Muscle layer of colon (tissue), 2 donors: Measurements from ENCODE around the gene MOK.
"Not testable (repeated sequence)": the region's sequence is repeated elsewhere in the genome, so short reads cannot be mapped to it uniquely, and the experiment has no call there.

ENCODE experiments used
- H3K27ac ChIP-seq: one replicate; pipeline ENCODE4 v1.7.0; 2013; ENCODE audit warnings: low read depth, mild to moderate bottlenecking, low read length, moderate library complexity
- H3K27me3 ChIP-seq, 2 donors: one replicate each; pipeline ENCODE4 v1.7.0; 2013; ENCODE audit warnings: low read length in 2 of 2, mild to moderate bottlenecking in 2 of 2; ENCODE audit not compliant: insufficient read depth in 2 of 2, control insufficient read depth in 1 of 2
- H3K36me3 ChIP-seq: one replicate; pipeline ENCODE4 v1.7.0; 2013; ENCODE audit warnings: mild to moderate bottlenecking, low read length; ENCODE audit not compliant: insufficient read depth
- H3K4me1 ChIP-seq: one replicate; pipeline ENCODE4 v1.7.0; 2013; ENCODE audit warnings: mild to moderate bottlenecking, low read length; ENCODE audit not compliant: insufficient read depth
- H3K4me3 ChIP-seq, 2 donors: one replicate each; pipeline ENCODE4 v1.7.0; 2013; ENCODE audit warnings: low read length in 2 of 2, low read depth in 1 of 2, mild to moderate bottlenecking in 1 of 2, moderate library complexity in 1 of 2
- H3K9ac ChIP-seq: one replicate; pipeline ENCODE4 v1.7.0; 2013; ENCODE audit warnings: low read length
- H3K9me3 ChIP-seq: one replicate; pipeline ENCODE4 v1.7.0; 2013; ENCODE audit warnings: mild to moderate bottlenecking, low read length
- donor health status: abdominal sarcoma.
- donor health status: Adenocarcinoma of cecum.

Gene MOK, protein sequence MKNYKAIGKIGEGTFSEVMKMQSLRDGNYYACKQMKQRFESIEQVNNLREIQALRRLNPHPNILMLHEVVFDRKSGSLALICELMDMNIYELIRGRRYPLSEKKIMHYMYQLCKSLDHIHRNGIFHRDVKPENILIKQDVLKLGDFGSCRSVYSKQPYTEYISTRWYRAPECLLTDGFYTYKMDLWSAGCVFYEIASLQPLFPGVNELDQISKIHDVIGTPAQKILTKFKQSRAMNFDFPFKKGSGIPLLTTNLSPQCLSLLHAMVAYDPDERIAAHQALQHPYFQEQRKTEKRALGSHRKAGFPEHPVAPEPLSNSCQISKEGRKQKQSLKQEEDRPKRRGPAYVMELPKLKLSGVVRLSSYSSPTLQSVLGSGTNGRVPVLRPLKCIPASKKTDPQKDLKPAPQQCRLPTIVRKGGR

GRCh38 chr14:102304611-102305506 is at the start of gene MOK:
Gene MOK, minus strand, starts transcription at chr14:102305164. Its CDS starts 196 bp downstream, at chr14:102304968.
- H3K9ac ChIP-seq, result peak within 1 kb of the TSS; percentile 49
- peak within 1 kb of the TSS; percentile 39 for H3K27ac ChIP-seq
- H3K9me3 ChIP-seq, result no peaks in the 10 kb centered on the region
- H3K4me3 ChIP-seq, result peak within 1 kb of the TSS; percentile 68 to 90
- no peaks in the 10 kb centered on the region for H3K36me3 ChIP-seq
- no peaks in the 10 kb centered on the region for H3K27me3 ChIP-seq
- peaks cover 4% of the 10 kb centered on the region for H3K4me1 ChIP-seq

GRCh38 chr14:102353126-102353619 is 48.2 kb upstream of the MOK start:
- Histone ChIP-seq H3K36me3 (peaks cover 73% of the 10 kb centered on the region), H3K27ac (no peak overlapping the region), H3K9me3 (no peaks in the 10 kb centered on the region)

DNA sequence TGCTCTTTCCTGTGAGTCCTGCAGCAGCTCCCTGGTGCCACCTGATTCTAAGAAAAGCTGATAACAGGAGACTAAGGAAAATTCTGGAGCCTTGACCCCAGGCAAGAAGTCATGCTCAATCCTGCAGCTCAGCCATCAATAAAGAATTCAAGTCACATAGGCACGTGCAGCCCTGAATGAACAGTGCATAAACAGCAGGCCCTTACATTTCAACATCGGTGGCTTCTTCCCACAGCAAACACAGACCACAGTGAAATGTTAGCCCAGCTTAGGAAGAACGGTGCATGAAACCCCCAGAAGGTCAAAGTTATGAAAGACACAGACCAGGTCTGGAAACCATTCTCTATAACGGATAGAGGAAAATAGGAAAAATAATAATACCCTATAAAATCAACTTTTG is 47.2 kb upstream of the MOK start:
- Histone ChIP-seq H3K36me3 (peaks cover 70% of the 10 kb centered on the region), H3K4me3 (no peak overlapping the region), H3K9ac (no peak overlapping the region), H3K27me3 (no peaks in the 10 kb centered on the region), H3K27ac (no peak overlapping the region), H3K4me1 (no peaks in the 10 kb centered on the region), H3K9me3 (no peaks in the 10 kb centered on the region)

More at GRCh38 chr14:102353126-102353619, 48.2 kb upstream of the MOK start:
- H3K4me3 ChIP-seq, result no peak overlapping the region
- no peak overlapping the region for H3K9ac ChIP-seq
- H3K27me3 ChIP-seq, result no peaks in the 10 kb centered on the region
- H3K4me1 ChIP-seq, result no peaks in the 10 kb centered on the region

DNA sequence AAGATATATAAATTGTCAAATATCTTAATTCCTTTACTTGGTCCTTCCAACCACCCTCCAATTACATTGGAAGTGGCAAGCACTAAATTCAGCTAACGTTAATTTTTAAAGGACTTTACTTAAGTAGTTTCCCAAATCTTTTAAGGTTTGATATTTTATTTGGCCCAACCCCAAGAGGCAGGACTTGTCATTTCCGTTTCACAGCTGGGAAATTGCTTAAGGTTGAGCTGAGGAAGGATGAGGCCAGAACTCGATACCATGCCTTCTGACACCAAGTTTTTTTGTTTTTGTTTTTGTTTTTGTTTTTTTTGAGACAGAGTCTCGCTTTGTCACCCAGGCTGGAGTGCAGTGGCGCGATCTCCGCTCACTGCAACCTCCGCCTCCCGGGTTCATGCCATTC is 46.6 kb upstream of the MOK start:
- H3K4me3 ChIP-seq, H3K9me3 ChIP-seq, H3K9ac ChIP-seq, H3K4me1 ChIP-seq, H3K27me3 ChIP-seq, H3K27ac ChIP-seq: not testable (repeated sequence)
- H3K36me3 ChIP-seq, result peaks cover 71% of the 10 kb centered on the region

- Histone ChIP-seq H3K36me3 (peaks cover 66% of the 10 kb centered on the region), H3K27ac (no peak overlapping the region), H3K4me1 (no peaks in the 10 kb centered on the region), H3K4me3 (no peak overlapping the region), H3K9me3 (no peaks in the 10 kb centered on the region), H3K9ac (no peak overlapping the region), H3K27me3 (no peaks in the 10 kb centered on the region)
These were observed 46.1 kb upstream of the MOK start for GRCh38 chr14:102351023-102351422.

DNA sequence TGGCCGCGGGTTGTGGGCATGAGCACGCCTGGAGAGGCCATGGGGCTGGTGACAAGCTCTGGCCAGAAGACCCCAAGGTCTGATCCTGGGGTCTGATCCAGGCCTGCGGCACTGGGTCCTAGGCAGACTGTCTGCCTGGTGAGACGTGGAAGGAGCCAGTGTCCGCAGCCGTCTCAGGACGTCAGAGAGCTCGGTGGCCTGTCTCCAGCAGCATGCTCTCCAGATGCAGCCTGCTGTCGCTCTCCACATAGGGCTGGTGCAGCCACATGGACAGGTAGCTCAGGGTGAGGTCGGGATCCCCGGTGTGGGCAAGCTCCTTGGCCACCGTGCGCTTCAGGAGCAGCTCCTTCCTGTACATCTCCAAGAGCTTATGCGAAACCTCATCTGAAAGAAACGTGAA is 43.4 kb upstream of the MOK start:
- Histone ChIP-seq H3K27ac (no peak overlapping the region), H3K4me3 (no peak overlapping the region), H3K9ac (no peak overlapping the region), H3K36me3 (peaks cover 57% of the 10 kb centered on the region), H3K27me3 (no peaks in the 10 kb centered on the region), H3K9me3 (no peaks in the 10 kb centered on the region), H3K4me1 (no peaks in the 10 kb centered on the region)

DNA sequence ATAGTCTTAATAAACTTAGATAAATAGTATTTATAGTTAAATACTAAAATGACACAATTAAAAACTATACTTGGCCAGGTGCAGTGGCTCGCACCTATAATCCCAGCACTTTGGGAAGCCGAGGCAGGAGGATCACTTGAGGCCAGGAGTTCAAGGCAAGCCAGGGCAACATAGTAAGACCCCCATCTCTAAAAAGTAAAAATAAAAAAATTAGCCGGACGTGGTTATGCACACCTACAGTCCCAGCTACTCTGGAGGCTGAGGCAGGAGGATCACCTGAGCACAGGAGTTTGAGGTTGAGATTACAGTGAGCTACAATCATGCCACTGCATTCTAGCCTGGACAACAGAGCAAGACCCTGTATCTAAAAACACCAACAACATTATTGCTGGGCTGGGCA is 41.7 kb upstream of the MOK start:
- Histone ChIP-seq H3K4me1 (no peaks in the 10 kb centered on the region), H3K4me3 (no peak overlapping the region), H3K36me3 (peaks cover 57% of the 10 kb centered on the region), H3K9me3 (no peaks in the 10 kb centered on the region), H3K9ac (no peak overlapping the region), H3K27me3 (no peaks in the 10 kb centered on the region), H3K27ac (no peak overlapping the region)

DNA sequence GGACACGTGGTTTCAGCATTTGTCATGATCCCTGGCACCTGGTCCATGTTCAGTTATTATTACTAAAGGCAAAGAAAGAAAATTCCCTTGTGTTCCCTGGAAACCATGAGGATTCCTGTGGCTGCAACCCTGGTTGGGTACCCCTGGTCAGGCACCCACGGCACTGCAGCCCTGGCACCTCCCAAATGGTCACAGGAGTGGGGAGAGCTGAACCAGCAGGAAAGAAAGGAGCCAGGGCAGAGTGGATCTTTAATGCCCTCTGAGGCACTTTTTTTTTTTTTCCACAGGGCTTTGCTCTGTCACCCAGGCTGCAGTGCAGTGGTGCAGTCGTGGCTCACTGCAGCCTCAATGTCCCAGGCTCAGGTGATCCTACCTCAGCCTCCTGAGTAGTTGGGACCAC is 40.3 kb upstream of the MOK start:
- no peaks in the 10 kb centered on the region for H3K9me3 ChIP-seq
- H3K4me1 ChIP-seq, result no peaks in the 10 kb centered on the region
- no peak overlapping the region for H3K9ac ChIP-seq
- H3K27me3 ChIP-seq, result no peaks in the 10 kb centered on the region
- H3K36me3 ChIP-seq, result peaks cover 57% of the 10 kb centered on the region
- H3K27ac ChIP-seq, result no peak overlapping the region
- H3K4me3 ChIP-seq, result no peak overlapping the region

DNA sequence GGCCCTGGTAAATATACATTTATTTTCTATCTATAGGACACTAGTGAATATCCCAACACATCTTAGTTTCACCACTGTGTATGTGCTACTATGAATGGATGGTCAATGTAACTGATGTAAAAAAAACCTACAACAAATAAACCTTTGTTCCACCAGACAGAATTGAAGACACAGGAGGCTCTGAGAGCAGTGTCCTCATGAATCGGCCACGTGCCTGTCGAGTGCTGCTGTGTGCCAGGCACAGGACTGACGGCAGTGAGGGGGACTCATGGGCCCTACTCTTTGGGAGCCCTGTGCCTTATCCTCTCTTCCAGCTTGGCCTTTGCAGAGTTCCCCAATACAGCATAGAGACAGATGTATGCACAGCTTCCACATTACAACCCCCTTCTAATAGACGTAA is 39.5 kb upstream of the MOK start:
- Histone ChIP-seq H3K9me3 (no peaks in the 10 kb centered on the region), H3K27me3 (no peaks in the 10 kb centered on the region), H3K9ac (no peak overlapping the region), H3K36me3 (peaks cover 52% of the 10 kb centered on the region), H3K4me1 (no peaks in the 10 kb centered on the region), H3K4me3 (no peak overlapping the region), H3K27ac (no peak overlapping the region)

DNA sequence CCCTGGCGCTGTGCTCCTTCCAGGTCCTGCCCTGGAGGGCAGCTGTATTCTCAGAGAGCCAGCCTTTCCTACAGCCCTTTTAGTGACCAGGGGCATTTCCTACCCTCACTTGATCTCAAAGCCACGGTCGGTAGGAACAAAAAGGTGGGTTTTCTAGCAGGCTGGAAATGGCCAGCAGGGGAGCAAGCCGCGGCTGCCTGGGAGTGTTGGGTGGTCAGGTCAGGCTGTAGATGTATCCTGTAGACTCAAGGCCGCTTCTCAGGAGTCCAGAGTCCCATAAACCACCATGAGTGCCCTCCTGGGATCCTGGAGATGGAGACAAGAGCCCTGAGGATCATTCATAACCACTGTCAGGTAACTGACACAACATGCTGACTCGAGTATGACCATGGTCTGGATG is 39.1 kb upstream of the MOK start:
- H3K9me3 ChIP-seq, result no peaks in the 10 kb centered on the region
- H3K4me3 ChIP-seq, result no peak overlapping the region
- no peak overlapping the region for H3K27ac ChIP-seq
- H3K9ac ChIP-seq, result no peak overlapping the region
- peaks cover 50% of the 10 kb centered on the region for H3K36me3 ChIP-seq
- H3K27me3 ChIP-seq, result no peaks in the 10 kb centered on the region
- H3K4me1 ChIP-seq, result no peaks in the 10 kb centered on the region

- H3K27ac ChIP-seq, result no peak overlapping the region
- no peaks in the 10 kb centered on the region for H3K4me1 ChIP-seq
- H3K9ac ChIP-seq, result no peak overlapping the region
- H3K36me3 ChIP-seq, result peaks cover 48% of the 10 kb centered on the region
- no peak overlapping the region for H3K4me3 ChIP-seq
- no peaks in the 10 kb centered on the region for H3K27me3 ChIP-seq
- no peaks in the 10 kb centered on the region for H3K9me3 ChIP-seq
These were observed 37.3 kb upstream of the MOK start for GRCh38 chr14:102342238-102342637.
